ENCODE data around the gene NFILZ.

Gene NFILZ

GRCh38 chr19:8639821-8640401 lies 9.5 kb downstream of the NFILZ start:
- DNase-seq (ENCODE audit: low read depth, low spot score): no peak
- H3K4me3 ChIP-seq (ENCODE audit: low read length): no peak overlapping the region

GRCh38 chr19:8640402-8641004 lies 10.1 kb downstream of the NFILZ start:
- no peak overlapping the region for H3K4me3 ChIP-seq (ENCODE audit: low read length)
- no peak for DNase-seq (ENCODE audit: low read depth, low spot score)

- DNase-seq (ENCODE audit: low read depth, low spot score): no peak
These were observed 10.9 kb downstream of the NFILZ start for GRCh38 chr19:8641221-8641907.

GRCh38 chr19:8641908-8642547 lies 11.6 kb downstream of the NFILZ start:
- DNase-seq (ENCODE audit: low read depth, low spot score): peak; percentile 60
- H3K4me3 ChIP-seq (ENCODE audit: low read length): no peak overlapping the region

More at GRCh38 chr19:8641221-8641907, 10.9 kb downstream of the NFILZ start:
- H3K4me3 ChIP-seq (ENCODE audit: low read length): no peak overlapping the region

GRCh38 chr19:8642561-8642960 lies 12.1 kb downstream of the NFILZ start:
- no peak overlapping the region for H3K4me3 ChIP-seq (ENCODE audit: low read length)
- no peak for DNase-seq (ENCODE audit: low read depth, low spot score)

GRCh38 chr19:8643860-8644653 lies 13.6 kb downstream of the NFILZ start:
- no peak for DNase-seq (ENCODE audit: low read depth, low spot score)
- H3K4me3 ChIP-seq (ENCODE audit: low read length): no peak overlapping the region

- no peak overlapping the region for H3K4me3 ChIP-seq (ENCODE audit: low read length)
- no peak for DNase-seq (ENCODE audit: low read depth, low spot score)
These were observed 17.8 kb downstream of the NFILZ start for GRCh38 chr19:8648240-8648639.

- H3K4me3 ChIP-seq (ENCODE audit: low read length): peak overlapping the region; percentile 22
- DNase-seq (ENCODE audit: low read depth, low spot score): no peak
These were observed 24.3 kb downstream of the NFILZ start for GRCh38 chr19:8654591-8655339.

GRCh38 chr19:8655340-8655709 lies 24.9 kb downstream of the NFILZ start:
- peak overlapping the region; percentile 3 for H3K4me3 ChIP-seq (ENCODE audit: low read length)
- no peak for DNase-seq (ENCODE audit: low read depth, low spot score)

GRCh38 chr19:8657869-8658268 lies 27.4 kb downstream of the NFILZ start:
- no peak for DNase-seq (ENCODE audit: low read depth, low spot score)
- no peak overlapping the region for H3K4me3 ChIP-seq (ENCODE audit: low read length)

- DNase-seq (ENCODE audit: low read depth, low spot score): no peak
- H3K4me3 ChIP-seq (ENCODE audit: low read length): no peak overlapping the region
These were observed 29.5 kb downstream of the NFILZ start for GRCh38 chr19:8659905-8660304.

- H3K4me3 ChIP-seq (ENCODE audit: low read length): no peak overlapping the region
- DNase-seq (ENCODE audit: low read depth, low spot score): no peak
These were observed 31.8 kb downstream of the NFILZ start for GRCh38 chr19:8662263-8662662.

- DNase-seq (ENCODE audit: low read depth, low spot score): peak; percentile 84
- peak overlapping the region; percentile 20 for H3K4me3 ChIP-seq (ENCODE audit: low read length)
These were observed 33.7 kb downstream of the NFILZ start for GRCh38 chr19:8663920-8664670.

- no peak for DNase-seq (ENCODE audit: low read depth, low spot score)
- peak overlapping the region; percentile 20 for H3K4me3 ChIP-seq (ENCODE audit: low read length)
These were observed 34.2 kb downstream of the NFILZ start for GRCh38 chr19:8664671-8665057.

GRCh38 chr19:8665468-8666213 lies 35.2 kb downstream of the NFILZ start:
- DNase-seq (ENCODE audit: low read depth, low spot score): no peak
- H3K4me3 ChIP-seq (ENCODE audit: low read length): no peak overlapping the region

GRCh38 chr19:8666814-8667405 lies 36.5 kb downstream of the NFILZ start:
- no peak for DNase-seq (ENCODE audit: low read depth, low spot score)
- no peak overlapping the region for H3K4me3 ChIP-seq (ENCODE audit: low read length)

- DNase-seq (ENCODE audit: low read depth, low spot score): peak; percentile 53
- H3K4me3 ChIP-seq (ENCODE audit: low read length): no peak overlapping the region
These were observed 43.0 kb downstream of the NFILZ start for GRCh38 chr19:8673276-8673891.
